CD4-positive, alpha-beta T cell (primary cell): ENCODE data around the gene GRB2. TPM values are rescaled to one million over a fixed set of nuclear protein-coding genes. Genes with fewer than 3 reads are reported as not detected.

Source experiments
- ATAC-seq: fragments of 200-7000 bp; cut with Tn5 transposase; one replicate; pipeline ENCODE4 v1.10.0; 2022; ENCODE audit warnings: mild to moderate bottlenecking; ENCODE audit not compliant: poor library complexity
- CTCF ChIA-PET: fragments of 350-600 bp; sonication (Branson Sonifier 250); formaldehyde crosslinking; loops from one replicate; lab custom pipeline; 2021; ENCODE audit warnings: antibody characterized with exemption, inconsistent platforms; lab: Charles Lee
- POLR2A ChIA-PET: fragments of 350-600 bp; sonication (Branson Sonifier 250); formaldehyde crosslinking; loops from one replicate; lab custom pipeline; 2021; ENCODE audit warnings: antibody characterized with exemption, inconsistent platforms; lab: Charles Lee
- DNase-seq, 14 experiments: peaks; one replicate each; pipeline ENCODE4 v3.0.0-alpha.2; 2013 to 2020; ENCODE audit warnings: mixed read lengths in 2 of 14
- H3K27ac ChIP-seq, 2 donors: one replicate each; pipeline versions ENCODE4 v1.5.1 to v1.7.0; 2013; ENCODE audit warnings: low read length in 2 of 2, low read depth in 1 of 2, mild to moderate bottlenecking in 1 of 2
- H3K27me3 ChIP-seq, 2 experiments: 1 replicate in 1 of 2; 2 replicates in 1 of 2; pipeline versions ENCODE4 v1.6.1 to v1.7.0; 2013; ENCODE audit warnings: low read length in 2 of 2, control low read depth in 1 of 2, mild to moderate bottlenecking in 1 of 2, moderate library complexity in 1 of 2; ENCODE audit not compliant: insufficient read depth in 2 of 2, control insufficient read depth in 1 of 2
- H3K36me3 ChIP-seq: one replicate; pipeline ENCODE4 v1.6.1; 2013; ENCODE audit warnings: low read length, control low read depth; ENCODE audit not compliant: insufficient read depth
- H3K4me1 ChIP-seq: one replicate; pipeline ENCODE4 v1.6.1; 2013; ENCODE audit warnings: low read length, control low read depth; ENCODE audit not compliant: insufficient read depth
- H3K4me3 ChIP-seq: one replicate; pipeline ENCODE4 v1.5.1; 2013; ENCODE audit warnings: mild to moderate bottlenecking, low read length, moderate library complexity
- H3K9me3 ChIP-seq, 2 experiments: 1 replicate in 1 of 2; 2 replicates in 1 of 2; pipeline versions ENCODE4 v1.6.1 to v1.7.0; 2013; ENCODE audit warnings: low read length in 2 of 2, mild to moderate bottlenecking in 2 of 2, control low read depth in 1 of 2, moderate library complexity in 1 of 2; ENCODE audit not compliant: control insufficient read depth in 1 of 2, insufficient read depth in 1 of 2
- H3K27ac Mint-ChIP-seq: one replicate; pipeline ENCODE4 v1.8.0; 2020; ENCODE audit warnings: mixed read lengths
- H3K27me3 Mint-ChIP-seq: one replicate; pipeline ENCODE4 v1.8.0; 2021; ENCODE audit warnings: mixed read lengths
- H3K36me3 Mint-ChIP-seq: one replicate; pipeline ENCODE4 v1.8.0; 2021; ENCODE audit warnings: low read depth, mixed read lengths
- H3K4me1 Mint-ChIP-seq: one replicate; pipeline ENCODE4 v1.8.0; 2021; ENCODE audit warnings: low read depth, mixed read lengths
- H3K4me3 Mint-ChIP-seq: one replicate; pipeline ENCODE4 v1.8.0; 2020; ENCODE audit warnings: mild to moderate bottlenecking, mixed read lengths
- H3K9me3 Mint-ChIP-seq: one replicate; pipeline ENCODE4 v1.8.0; 2020; ENCODE audit warnings: mixed read lengths
- CTCF ChIP-seq: fragments of 200-600 bp; IDR thresholded peaks from one replicate; pipeline ENCODE4 v1.8.0; 2022; ENCODE audit warnings: antibody characterized with exemption, mild to moderate bottlenecking
- intact Hi-C, 2 experiments: fragments of 100-400 bp; cut with DNase I in 1 of 2; cut with micrococcal nuclease in 1 of 2; formaldehyde crosslinking; loops; one replicate each; pipeline versions ENCODE4 v1.15.1 to v1.9.0; 2023 to 2025; cut with DNase I, micrococcal nuclease
- total RNA-seq, 174 experiments: library from RNA in 2 of 174; stranded (reverse) in 2 of 174; gene quantifications; one replicate each; pipeline ENCODE4 v1.2.3 and lab custom pipeline; 2021 to 2026

The GRB2 gene
- total RNA-seq, 2 experiments from 2014 or later = 88.8 to 92.6 TPM

- Histone ChIP-seq H3K27ac (no peak overlapping the region), H3K4me1 (peaks cover 11% of the 10 kb centered on the region), H3K4me3 (no peak overlapping the region), H3K36me3 (peaks cover 58% of the 10 kb centered on the region), H3K27me3 (no peaks in the 10 kb centered on the region), H3K9me3 (peaks cover 0 to 3% of the 10 kb centered on the region in 2 experiments)
- no peak for DNase-seq
- ChIA-PET POLR2A (no interaction called here), CTCF (interaction anchor here (1.0 to 3.5 kb wide), 2 partner anchors 84 to 92 kb away, joined by 3 to 46 read pairs; no protein-coding TSS in a partner anchor)
- Mint-ChIP-seq H3K36me3 (peaks cover 59% of the 10 kb centered on the region), H3K27me3 (no peaks in the 10 kb centered on the region), H3K27ac (no peak overlapping the region), H3K4me1 (peaks cover 9% of the 10 kb centered on the region), H3K9me3 (no peaks in the 10 kb centered on the region), H3K4me3 (no peak overlapping the region)
- no peak for ATAC-seq
- no peak for TF ChIP-seq CTCF
- intact Hi-C loops = no loop called here
Observed at GRCh38 chr17:75319904-75320691, 85.4 kb downstream of the GRB2 start.

GRCh38 chr17:75318615-75319222, 86.8 kb downstream of the GRB2 start:
- peaks cover 10% of the 10 kb centered on the region for H3K4me1 Mint-ChIP-seq
- Histone ChIP-seq H3K4me1 (peaks cover 11% of the 10 kb centered on the region), H3K9me3 (peaks cover 0 to 3% of the 10 kb centered on the region in 2 experiments), H3K27ac (no peak overlapping the region), H3K27me3 (no peaks in the 10 kb centered on the region), H3K4me3 (no peak overlapping the region), H3K36me3 (peaks cover 52% of the 10 kb centered on the region)
- no peaks in the 10 kb centered on the region for H3K9me3 Mint-ChIP-seq
- DNase-seq (no peak), ATAC-seq (no peak)
- no peak overlapping the region for H3K4me3 Mint-ChIP-seq
- ChIA-PET CTCF (interaction anchor here (1.2 kb wide), 1 partner anchor 135 kb away, joined by 3 read pairs; no protein-coding TSS in a partner anchor), POLR2A (interaction anchor here (0.9 kb wide), 1 partner anchor 87 kb away, joined by 3 read pairs; the partner anchor contains the start of gene GRB2)
- H3K36me3 Mint-ChIP-seq = peaks cover 52% of the 10 kb centered on the region
- no peak for TF ChIP-seq CTCF
- no peaks in the 10 kb centered on the region for H3K27me3 Mint-ChIP-seq
- intact Hi-C loops = no loop called here
- H3K27ac Mint-ChIP-seq = no peak overlapping the region

GRCh38 chr17:75318211-75318610, 87.3 kb downstream of the GRB2 start:
- TF ChIP-seq CTCF = no peak
- intact Hi-C loops = no loop called here
- no peak overlapping the region for H3K4me3 Mint-ChIP-seq
- H3K36me3 Mint-ChIP-seq = peaks cover 48% of the 10 kb centered on the region
- peaks cover 8% of the 10 kb centered on the region for H3K4me1 Mint-ChIP-seq
- H3K36me3 ChIP-seq = peaks cover 47% of the 10 kb centered on the region
- H3K27ac Mint-ChIP-seq = no peak overlapping the region
- CTCF ChIA-PET = interaction anchor here (1.2 kb wide), 1 partner anchor 136 kb away, joined by 3 read pairs; no protein-coding TSS in a partner anchor
- ATAC-seq = no peak
- no peaks in the 10 kb centered on the region for H3K27me3 Mint-ChIP-seq
- no peaks in the 10 kb centered on the region for H3K9me3 Mint-ChIP-seq
- peaks cover 8% of the 10 kb centered on the region for H3K4me1 ChIP-seq
- no peaks in the 10 kb centered on the region for H3K27me3 ChIP-seq
- DNase-seq = no peak
- H3K4me3 ChIP-seq = no peak overlapping the region
- POLR2A ChIA-PET = interaction anchor here (0.9 kb wide), 1 partner anchor 87 kb away, joined by 3 read pairs; the partner anchor contains the start of gene GRB2
- H3K27ac ChIP-seq = no peak overlapping the region
- peaks cover 0 to 3% of the 10 kb centered on the region in 2 experiments for H3K9me3 ChIP-seq
